HG03060 (cell line): Measurements from ENCODE around the gene GZF1.

Experiments used
- ATAC-seq: cut with Tn5 transposase; IDR thresholded peaks from one replicate; pipeline ENCODE4 v1.9.1; 2021; ENCODE audit warnings: low read depth, moderate number of reproducible peaks; ENCODE audit not compliant: unreplicated experiment

The GZF1 gene

DNA sequence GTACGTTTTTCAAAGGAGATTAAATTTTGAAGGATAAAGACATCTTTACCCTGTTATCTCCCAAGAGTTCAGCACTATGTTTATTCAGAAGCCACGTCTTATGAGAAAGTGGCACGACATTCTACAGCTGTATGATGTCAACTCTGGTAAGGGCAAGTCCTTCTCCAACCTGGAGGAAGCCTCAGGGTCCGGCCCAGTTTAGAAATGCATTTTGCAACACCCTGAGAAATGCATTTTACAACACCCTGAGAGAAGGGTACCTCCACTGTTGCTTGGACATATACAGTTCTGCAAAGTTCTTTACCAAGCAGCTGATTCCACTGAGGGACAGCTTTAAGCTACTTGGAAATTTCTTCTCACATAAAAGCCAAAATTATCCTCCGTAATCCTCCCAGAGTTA is 41.8 kb downstream of the GZF1 start:
- no peak for ATAC-seq

- no peak for ATAC-seq
These were observed 42.2 kb downstream of the GZF1 start for GRCh38 chr20:23404196-23404595.

- no peak for ATAC-seq
These were observed 44.9 kb downstream of the GZF1 start for GRCh38 chr20:23406880-23407279.

- peak; percentile 41 for ATAC-seq
These were observed 45.9 kb downstream of the GZF1 start for GRCh38 chr20:23407781-23408464.

DNA sequence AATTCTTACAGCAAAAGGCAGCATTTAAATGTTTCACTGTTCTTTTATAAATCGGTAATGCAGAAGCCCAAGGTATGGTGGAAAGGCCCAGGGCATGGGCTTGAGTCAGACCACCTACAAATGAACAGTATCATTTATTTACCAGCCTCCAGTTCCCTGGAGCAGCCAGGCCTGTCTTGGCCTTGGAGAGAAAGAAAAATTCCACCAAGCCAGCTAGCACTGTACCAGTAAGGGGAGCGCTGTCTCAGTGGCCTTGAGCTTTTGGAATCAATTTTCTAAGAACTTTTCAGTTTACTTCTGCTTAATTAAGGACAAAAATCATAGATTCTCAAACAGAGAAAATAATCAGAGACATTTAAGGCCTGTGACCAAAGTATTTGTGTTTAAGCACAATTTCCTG is 47.0 kb downstream of the GZF1 start:
- ATAC-seq = no peak

DNA sequence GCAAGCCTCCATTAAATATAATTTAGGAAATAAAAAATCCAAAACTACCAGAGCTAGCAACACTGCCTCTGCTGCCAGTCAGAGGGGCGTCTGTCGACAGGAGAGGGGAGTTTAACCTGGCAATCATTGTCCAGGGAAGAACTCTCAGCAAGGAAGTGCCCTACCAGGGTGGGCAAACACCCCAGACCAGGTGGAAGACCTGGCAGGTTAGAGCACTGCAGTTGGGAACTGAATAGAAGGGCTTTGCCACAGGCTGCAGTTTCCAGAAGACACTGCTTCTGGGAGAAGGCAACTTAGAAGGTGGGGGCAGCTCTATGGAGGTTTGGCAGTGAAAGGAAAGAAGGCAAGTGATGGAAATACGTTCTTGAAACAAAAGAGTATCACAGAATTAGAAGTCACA is 47.8 kb downstream of the GZF1 start:
- ATAC-seq = no peak

- ATAC-seq = no peak
These were observed 49.1 kb downstream of the GZF1 start for GRCh38 chr20:23410916-23411695.

DNA sequence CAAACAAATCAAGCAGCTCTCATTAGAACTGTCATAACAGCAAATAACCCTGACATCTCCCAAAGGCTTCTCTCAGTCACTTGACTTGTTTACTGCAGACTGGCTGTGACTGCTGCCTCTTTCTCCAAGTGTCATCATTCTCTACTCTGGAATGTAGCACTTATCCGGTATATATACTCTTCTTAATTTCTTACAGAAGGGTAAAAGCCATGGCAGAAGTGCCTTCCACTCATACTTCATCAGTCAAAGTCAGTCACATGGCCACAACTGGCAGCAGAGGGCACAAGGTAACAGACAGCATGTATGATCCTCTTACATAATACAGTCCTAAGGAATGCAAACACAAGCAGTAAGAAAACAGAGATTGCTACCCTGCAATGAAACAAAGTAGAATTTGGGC is 50.0 kb downstream of the GZF1 start:
- ATAC-seq = no peak

GRCh38 chr20:23413862-23414422 is 52.0 kb downstream of the GZF1 start:
- ATAC-seq = no peak

- no peak for ATAC-seq
These were observed 52.7 kb downstream of the GZF1 start for GRCh38 chr20:23414526-23415188.

- no peak for ATAC-seq
These were observed 53.6 kb downstream of the GZF1 start for GRCh38 chr20:23415555-23415954.

DNA sequence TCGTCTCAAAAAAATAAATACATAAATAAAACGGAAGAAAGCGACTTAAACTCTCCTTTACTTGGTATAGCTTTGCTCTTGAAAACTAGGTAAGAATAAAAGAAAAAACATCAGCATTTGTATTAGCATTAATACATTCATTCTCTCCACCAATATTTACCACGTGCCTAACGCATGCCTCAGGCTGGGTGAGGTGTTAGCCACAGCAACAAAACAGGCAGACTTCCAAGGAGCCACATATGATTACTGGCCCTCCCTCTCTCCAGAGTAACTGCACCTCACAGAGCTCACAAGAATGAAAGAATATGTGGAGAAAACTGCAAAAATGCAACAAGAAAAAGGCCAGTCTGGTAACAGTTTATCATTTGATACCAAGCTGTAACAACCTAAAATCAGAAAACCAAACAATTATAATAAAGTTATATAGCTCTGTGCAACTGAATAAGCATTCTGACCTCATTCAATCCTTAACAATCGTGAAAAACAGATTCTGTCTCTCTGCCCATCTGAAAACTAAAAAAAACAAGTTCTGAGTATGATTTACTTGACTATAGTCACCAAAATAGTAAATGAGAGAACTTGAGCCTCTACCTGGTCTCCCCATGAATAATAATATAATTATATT is 54.1 kb downstream of the GZF1 start:
- no peak for ATAC-seq

- no peak for ATAC-seq
These were observed 55.9 kb downstream of the GZF1 start for GRCh38 chr20:23417861-23418260.

- ATAC-seq = no peak
These were observed 57.6 kb downstream of the GZF1 start for GRCh38 chr20:23419657-23419994.

GRCh38 chr20:23419995-23420901 is 58.3 kb downstream of the GZF1 start:
- no peak for ATAC-seq

GRCh38 chr20:23420943-23421931 is 59.3 kb downstream of the GZF1 start, which contains the start of gene NAPB:
Gene NAPB, minus strand, starts transcription at chr20:23421488. Its CDS starts 86 bp downstream, at chr20:23421402.
- peak; percentile 92 for ATAC-seq
